Pancreas (tissue), 10 donors: ENCODE data around the gene SRCIN1. TPM values are rescaled to one million over a fixed set of nuclear protein-coding genes. Genes with fewer than 3 reads are reported as not detected.
"Not testable (repeated sequence)": the region's sequence is repeated elsewhere in the genome, so short reads cannot be mapped to it uniquely, and the experiment has no call there.

Source experiments
- ATAC-seq, 4 donors: fragments of 200-7000 bp; cut with Tn5 transposase; one replicate each; pipeline versions ENCODE4 v1.8.0 to v1.9.1; 2020; ENCODE audit warnings: mild to moderate bottlenecking in 4 of 4, moderate library complexity in 4 of 4
- DNase-seq, 6 donors: peaks; one replicate each; pipeline ENCODE4 v3.0.0-alpha.2; 2020
- FAIRE-seq: peaks from 2 replicates; lab custom pipeline; 2012; peaks lifted over from hg19 to GRCh38; lab: Jason Lieb, UNC
- H3K27ac ChIP-seq, 4 donors: fragments of 200-600 bp; sonication (generic); 1 replicate in 3 of 4; 2 replicates in 1 of 4; pipeline versions ENCODE4 v1.5.0 to v1.8.0; 2020
- H3K27me3 ChIP-seq, 4 donors: fragments of 200-600 bp; one replicate each; pipeline ENCODE4 v1.8.0; 2021
- H3K36me3 ChIP-seq, 3 donors: fragments of 200-600 bp; sonication (generic) in 1 of 3; one replicate each; pipeline versions ENCODE4 v1.5.0 to v1.8.0; 2020 to 2021
- H3K4me1 ChIP-seq, 3 donors: fragments of 200-600 bp; one replicate each; pipeline ENCODE4 v1.8.0; 2021
- H3K4me3 ChIP-seq, 4 donors: fragments of 200-600 bp; sonication (generic) in 2 of 4; one replicate each; pipeline versions ENCODE4 v1.5.0 to v1.8.0; 2020 to 2021
- H3K9me3 ChIP-seq, 4 donors: fragments of 200-600 bp; one replicate each; pipeline ENCODE4 v1.8.0; 2021
- WGBS, 2 donors: extraction: QIAGEN DNeasy Blood & Tissue Kit; methylation state at CpG; one replicate each; pipeline ENCODE4 v1.1.7; 2013; 5-methylcytosine and 5-hydroxymethylcytosine counted together
- intact Hi-C, 3 donors: fragments of 100-400 bp; cut with DNase I; formaldehyde crosslinking; loops; one replicate each; pipeline versions ENCODE4 v1.11.1 to v1.14.2; 2022
- polyA plus RNA-seq, 2 donors: library from polyadenylated mRNA; stranded (reverse); fragments of 200-250 nt; gene quantifications; one replicate each; pipeline ENCODE4 v1.2.3, GENCODE V29; 2013
- total RNA-seq, 6 donors: library from RNA; stranded (reverse); fragmentation: NEBNext Ultra II Directional in 4 of 6; extraction: Animal tissue kit (Norgen Biotek cat#: 25700) in 4 of 6; gene quantifications; one replicate each; pipeline versions ENCODE4 v1.2.1 to v1.2.4, GENCODE V29; 2021 to 2023
- TF ChIP-seq, protein P1 (sequence below), 4 donors: fragments of 200-600 bp; sonication (generic) in 3 of 4; IDR thresholded peaks; one replicate each; pipeline versions ENCODE4 v1.5.0 to v1.8.0; 2021; ENCODE audit warnings: antibody characterized with exemption in 4 of 4
- donor health status: healthy with polysubstance abuse.
- donor health status: DM: no; HTN: no; CAD: no; lungs with moderate emphysema.
- donor health status: DM: no; HTN: no; CAD: no.
- donor health status: control.
- donor health status: control.
- donor health status: Bipolar disorder and iron deficiency.
- donor health status: DM: yes; HTN: yes; CAD: no.
- donor health status: DM: no; HTN: no; CAD: no.
- donor health status: DM: no; HTN: no; CAD: no.
- donor health status: DM: yes; HTN: yes; CAD: no.

The SRCIN1 gene
- total and polyA plus RNA-seq, 8 donors, result 5.8 to 30.3 (median 9.0) TPM

DNA sequence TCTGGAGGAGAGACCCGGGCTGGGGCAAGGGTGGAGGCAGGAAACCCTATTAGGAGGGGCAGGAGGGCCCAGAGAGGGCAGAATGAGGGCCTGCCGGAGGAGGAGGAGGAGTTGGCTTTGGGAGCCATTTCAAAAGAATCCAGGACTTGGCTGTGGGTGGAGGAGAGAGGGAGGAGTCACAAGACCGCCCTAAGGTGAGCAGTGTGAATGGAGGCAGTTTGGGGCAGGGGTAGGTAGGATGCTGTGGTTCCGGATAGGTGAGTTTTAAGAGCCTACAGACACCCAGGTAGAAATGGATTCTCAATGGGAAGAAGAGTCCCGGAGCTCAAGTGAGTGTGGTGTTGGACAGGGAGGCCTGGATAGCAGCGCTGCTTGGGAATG, 97.2 kb downstream of the SRCIN1 start:
- Histone ChIP-seq H3K9me3 (no peaks in the 10 kb centered on the region), H3K27me3 (peaks cover 0 to 4% (median 0%) of the 10 kb centered on the region in 4 donors), H3K27ac (no peak overlapping the region), H3K4me1 (no peaks in the 10 kb centered on the region), H3K4me3 (no peak overlapping the region), H3K36me3 (no peaks in the 10 kb centered on the region)
- TF ChIP-seq, protein P1, sequence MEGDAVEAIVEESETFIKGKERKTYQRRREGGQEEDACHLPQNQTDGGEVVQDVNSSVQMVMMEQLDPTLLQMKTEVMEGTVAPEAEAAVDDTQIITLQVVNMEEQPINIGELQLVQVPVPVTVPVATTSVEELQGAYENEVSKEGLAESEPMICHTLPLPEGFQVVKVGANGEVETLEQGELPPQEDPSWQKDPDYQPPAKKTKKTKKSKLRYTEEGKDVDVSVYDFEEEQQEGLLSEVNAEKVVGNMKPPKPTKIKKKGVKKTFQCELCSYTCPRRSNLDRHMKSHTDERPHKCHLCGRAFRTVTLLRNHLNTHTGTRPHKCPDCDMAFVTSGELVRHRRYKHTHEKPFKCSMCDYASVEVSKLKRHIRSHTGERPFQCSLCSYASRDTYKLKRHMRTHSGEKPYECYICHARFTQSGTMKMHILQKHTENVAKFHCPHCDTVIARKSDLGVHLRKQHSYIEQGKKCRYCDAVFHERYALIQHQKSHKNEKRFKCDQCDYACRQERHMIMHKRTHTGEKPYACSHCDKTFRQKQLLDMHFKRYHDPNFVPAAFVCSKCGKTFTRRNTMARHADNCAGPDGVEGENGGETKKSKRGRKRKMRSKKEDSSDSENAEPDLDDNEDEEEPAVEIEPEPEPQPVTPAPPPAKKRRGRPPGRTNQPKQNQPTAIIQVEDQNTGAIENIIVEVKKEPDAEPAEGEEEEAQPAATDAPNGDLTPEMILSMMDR (IDR thresholded peaks at IDR 0.05), result no peak
- 89 to 91% methylated on average over 6 of the region's 6 CpGs for WGBS, 2 donors
- intact Hi-C loops, result no loop called here
- DNase-seq (no peak), ATAC-seq (no peak), FAIRE-seq (no peak)

DNA sequence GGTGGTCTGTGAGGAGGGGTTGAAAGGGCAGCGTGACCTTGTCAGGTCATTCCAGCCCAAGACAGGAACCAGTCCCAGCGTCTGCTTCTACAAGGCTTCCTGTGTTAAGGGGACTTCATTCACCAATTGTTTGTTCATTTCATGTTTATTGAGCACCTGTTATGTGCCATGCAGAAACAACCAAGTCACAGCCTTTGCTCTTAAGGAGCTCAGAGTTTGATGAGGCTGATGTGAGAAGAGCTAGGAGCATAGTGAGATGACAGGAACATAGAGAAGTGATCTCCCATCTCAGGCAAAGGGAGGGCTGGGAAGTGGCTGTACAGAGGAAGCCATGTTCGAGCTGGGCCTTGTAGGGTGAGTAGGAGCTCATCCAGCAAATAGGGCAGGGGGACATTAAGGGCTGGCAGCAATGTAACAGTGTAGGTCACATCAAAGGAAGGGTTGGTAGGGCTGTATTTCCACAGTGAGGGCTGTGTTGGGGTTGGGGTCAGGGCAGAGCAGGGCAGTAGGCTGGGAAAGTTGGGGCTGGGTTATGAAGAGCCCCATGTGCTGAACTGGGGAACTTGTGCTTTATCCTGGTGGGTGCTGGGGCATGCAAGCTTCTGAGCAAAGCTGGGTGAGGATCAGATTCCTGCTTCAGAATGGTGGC, 97.7 kb downstream of the SRCIN1 start:
- FAIRE-seq, result no peak
- TF ChIP-seq, protein P1 (IDR thresholded peaks at IDR 0.05), result no peak
- WGBS, 2 donors, result 77 to 89% methylated on average over 3 of the region's 3 CpGs

DNA sequence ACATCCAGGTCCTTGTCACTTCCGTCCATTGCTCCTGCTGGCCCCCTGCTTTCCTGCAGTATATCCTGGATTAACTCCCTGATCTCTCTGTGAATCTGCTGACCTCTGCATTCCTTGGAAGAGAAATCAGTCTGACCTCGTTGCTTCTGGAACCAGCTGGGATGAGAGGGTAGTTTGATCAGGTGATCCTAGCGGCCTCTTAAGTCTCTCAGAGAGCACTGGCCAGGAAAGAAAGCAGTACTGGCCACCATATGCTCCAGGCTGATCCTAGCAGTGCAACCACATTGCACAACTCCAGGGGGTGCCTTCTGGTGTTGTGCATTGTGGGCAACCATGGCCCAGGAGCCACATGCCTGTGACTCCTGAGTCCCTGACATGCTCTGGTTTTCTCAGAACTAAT, 98.3 kb downstream of the SRCIN1 start:
- 68 to 76% methylated on average over 3 of the region's 3 CpGs for WGBS, 2 donors
- Histone ChIP-seq H3K4me3 (no peak overlapping the region), H3K4me1 (no peaks in the 10 kb centered on the region), H3K27me3 (peaks cover 0 to 4% (median 0%) of the 10 kb centered on the region in 4 donors), H3K36me3 (no peaks in the 10 kb centered on the region), H3K27ac (no peak overlapping the region), H3K9me3 (no peaks in the 10 kb centered on the region)
- ATAC-seq (no peak), FAIRE-seq (no peak), DNase-seq (no peak)
- intact Hi-C loops, result no loop called here
- TF ChIP-seq, protein P1 (IDR thresholded peaks at IDR 0.05), result no peak

More for the DNA sequence above, 97.7 kb downstream of the SRCIN1 start:
- no peaks in the 10 kb centered on the region for H3K36me3 ChIP-seq
- no peaks in the 10 kb centered on the region for H3K4me1 ChIP-seq
- ATAC-seq (no peak), DNase-seq (no peak)
- no peak overlapping the region for H3K27ac ChIP-seq
- H3K4me3 ChIP-seq, result no peak overlapping the region
- intact Hi-C loops, result no loop called here
- no peaks in the 10 kb centered on the region for H3K9me3 ChIP-seq
- H3K27me3 ChIP-seq, result peaks cover 0 to 4% (median 0%) of the 10 kb centered on the region in 4 donors

DNA sequence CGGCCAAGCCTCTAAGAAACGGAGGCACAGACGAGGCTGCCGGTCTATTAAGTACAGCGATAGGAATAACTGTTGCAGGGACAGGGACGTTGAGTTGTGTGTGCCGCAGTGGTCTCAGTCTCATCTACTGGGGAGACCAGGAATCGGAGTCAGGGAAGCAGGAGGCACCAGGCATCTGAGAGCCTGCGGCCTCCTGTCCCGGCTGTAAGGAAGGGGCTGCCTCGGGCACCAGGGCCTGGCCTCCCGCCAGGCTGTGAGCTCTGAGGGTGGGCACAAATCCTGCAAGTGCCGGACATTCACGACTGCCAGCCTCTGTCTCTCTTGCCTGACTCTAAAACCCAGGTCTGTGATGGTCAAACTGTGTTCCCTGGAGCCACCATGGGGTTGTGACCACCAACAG, 101.5 kb downstream of the SRCIN1 start:
- no peaks in the 10 kb centered on the region for H3K9me3 ChIP-seq
- WGBS, 2 donors, result 87 to 97% methylated on average over 14 of the region's 14 CpGs
- no peaks in the 10 kb centered on the region for H3K4me1 ChIP-seq
- FAIRE-seq, result no peak
- no peak overlapping the region for H3K27ac ChIP-seq
- no peak for ATAC-seq
- no peaks in the 10 kb centered on the region for H3K27me3 ChIP-seq
- TF ChIP-seq, protein P1 (IDR thresholded peaks at IDR 0.05), result no peak
- intact Hi-C loops, result no loop called here
- no peak overlapping the region for H3K4me3 ChIP-seq
- no peaks in the 10 kb centered on the region for H3K36me3 ChIP-seq
- no peak for DNase-seq

DNA sequence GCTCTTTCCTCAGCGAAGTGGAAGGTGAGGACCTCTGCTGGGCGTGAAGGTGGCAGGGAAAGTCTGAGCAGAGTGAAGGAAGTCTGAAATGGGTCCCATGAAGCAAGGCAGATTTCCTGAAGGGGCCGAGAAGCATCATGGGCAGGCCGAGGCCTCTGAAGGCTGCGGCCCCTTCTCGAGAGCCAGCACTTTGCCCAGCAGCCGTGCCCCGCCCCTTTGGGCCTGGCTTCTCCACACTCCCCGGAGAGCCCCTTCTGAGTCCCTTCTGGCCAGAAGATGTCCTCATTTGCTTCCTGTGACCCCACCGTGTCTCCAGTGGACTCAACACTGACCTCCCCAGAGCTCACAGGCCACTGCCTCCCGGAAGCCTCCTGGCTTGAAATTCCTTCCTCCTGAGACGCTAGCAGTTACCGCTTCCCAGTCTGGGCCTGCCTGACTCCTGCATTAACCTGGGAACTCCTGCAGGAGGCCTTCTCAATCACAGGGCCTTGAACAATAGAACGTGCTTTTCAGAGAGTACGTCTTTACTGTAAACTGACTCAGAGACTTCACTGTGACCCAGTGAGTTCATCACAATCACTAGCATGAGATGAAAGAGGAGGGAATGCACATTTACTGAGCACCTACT, 102.4 kb downstream of the SRCIN1 start:
- H3K27me3 ChIP-seq, H3K27ac ChIP-seq, H3K4me3 ChIP-seq, FAIRE-seq, ATAC-seq, H3K9me3 ChIP-seq, intact Hi-C loops, H3K36me3 ChIP-seq, DNase-seq, H3K4me1 ChIP-seq: not testable (repeated sequence)
- 86 to 91% methylated on average over 10 to 15 of the region's 15 CpGs for WGBS, 2 donors

DNA sequence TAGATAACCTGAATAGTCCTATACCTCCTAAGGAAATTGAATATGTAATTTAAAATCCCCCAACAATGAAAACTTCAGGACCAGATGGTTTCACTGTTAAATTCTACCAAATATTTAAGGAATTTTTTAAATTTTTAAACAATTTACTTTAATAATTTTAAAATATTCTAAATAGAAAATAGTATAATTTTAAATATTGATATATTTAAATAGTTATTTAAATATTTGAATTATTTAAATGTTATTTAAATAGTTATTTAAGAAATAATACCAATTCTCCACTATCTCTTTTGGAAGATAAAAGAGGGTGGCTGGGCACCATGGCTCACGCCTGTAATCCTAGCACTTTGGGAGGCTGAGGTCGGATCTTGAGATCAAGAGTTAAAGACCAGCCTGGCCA, 104.0 kb downstream of the SRCIN1 start:
- H3K27me3 ChIP-seq, H3K36me3 ChIP-seq, H3K4me1 ChIP-seq, H3K9me3 ChIP-seq, intact Hi-C loops, FAIRE-seq, H3K27ac ChIP-seq, DNase-seq, H3K4me3 ChIP-seq, ATAC-seq: not testable (repeated sequence)
- WGBS, 2 donors, result 85% methylated on average over 2 of the region's 2 CpGs

DNA sequence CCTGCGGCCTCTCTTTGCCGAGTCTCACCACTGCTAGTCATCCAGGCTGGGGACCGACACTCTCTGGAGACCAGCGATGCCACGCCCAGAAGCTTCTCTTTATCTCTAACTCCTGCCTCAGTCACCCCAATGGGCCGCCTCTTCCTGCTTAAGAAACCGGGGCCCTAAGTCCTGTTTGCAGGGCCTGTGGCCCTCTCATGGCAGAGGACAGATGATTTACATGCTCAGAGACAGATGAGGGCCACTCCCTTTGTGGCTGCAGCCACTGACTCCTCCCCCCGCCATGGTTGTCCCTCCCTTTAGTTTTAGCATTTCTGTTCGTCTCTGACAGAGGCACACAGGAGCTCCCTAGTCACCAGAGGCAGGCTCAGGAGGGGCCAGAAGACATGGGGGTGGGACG, 106.5 kb downstream of the SRCIN1 start:
- 67 to 73% methylated on average over 10 of the region's 10 CpGs for WGBS, 2 donors
- not testable (repeated sequence) for DNase-seq, H3K4me3 ChIP-seq, H3K27me3 ChIP-seq, H3K27ac ChIP-seq, FAIRE-seq, ATAC-seq, H3K36me3 ChIP-seq, H3K9me3 ChIP-seq, H3K4me1 ChIP-seq
- intact Hi-C loops, result loop anchor here in 1 of 3 donors (10.0 kb wide), 1 partner anchor 166 kb away; no protein-coding TSS in a partner anchor
